WTC11 (cell line): Measurements from ENCODE around the gene ROBO1. TPM values are rescaled to one million over a fixed set of nuclear protein-coding genes. Genes with fewer than 3 reads are reported as not detected.

Source experiments
- ATAC-seq: fragments of 200-7000 bp; cut with Tn5 transposase; 2 replicates; pipeline ENCODE4 v1.10.0; 2021; ENCODE audit warnings: mild to moderate bottlenecking, moderate library complexity
- CTCF ChIA-PET: fragments of 300-600 bp; sonication (Branson Sonifier 250); formaldehyde crosslinking; loops from one replicate; lab custom pipeline; 2021; ENCODE audit warnings: antibody characterized with exemption; lab: Charles Lee
- POLR2A ChIA-PET: fragments of 350-600 bp; sonication (Branson Sonifier 250); formaldehyde crosslinking; loops from one replicate; lab custom pipeline; 2021; ENCODE audit warnings: antibody characterized with exemption; lab: Charles Lee
- DNase-seq: peaks from one replicate; pipeline ENCODE4 v3.0.0; 2021; ENCODE audit warnings: low spot score
- H3K27ac Mint-ChIP-seq: 2 replicates; pipeline ENCODE4 v1.8.0; 2021; ENCODE audit warnings: mixed read lengths
- H3K27me3 Mint-ChIP-seq: 2 replicates; pipeline ENCODE4 v1.8.0; 2021; ENCODE audit warnings: low read depth, mild to moderate bottlenecking, moderate library complexity, mixed read lengths
- H3K36me3 Mint-ChIP-seq: 2 replicates; pipeline ENCODE4 v1.8.0; 2021; ENCODE audit warnings: mixed read lengths
- H3K4me1 Mint-ChIP-seq: 2 replicates; pipeline ENCODE4 v1.8.0; 2022; ENCODE audit warnings: mixed read lengths
- H3K4me3 Mint-ChIP-seq: 2 replicates; pipeline ENCODE4 v1.8.0; 2021; ENCODE audit warnings: mild to moderate bottlenecking, moderate library complexity, mixed read lengths
- H3K9me3 Mint-ChIP-seq: 2 replicates; pipeline ENCODE4 v1.8.0; 2021; ENCODE audit warnings: mixed read lengths
- EMX1 ChIP-seq: fragments of 250-450 bp; sonication (Bioruptor Pico); IDR thresholded peaks from 2 replicates; pipeline ENCODE4 v1.8.0; 2021; ENCODE audit warnings: mild to moderate bottlenecking
- MYBL2 ChIP-seq: sonication (generic); formaldehyde crosslinking; IDR thresholded peaks from 2 replicates; pipeline ENCODE4 v1.8.1; 2023; ENCODE audit warnings: mild to moderate bottlenecking, moderate library complexity, missing genetic modification reagents
- NR3C1 ChIP-seq: sonication (generic); formaldehyde crosslinking; conservative IDR thresholded peaks from 2 replicates; pipeline ENCODE4 v1.8.1; 2023; ENCODE audit warnings: low read depth, mild to moderate bottlenecking, missing genetic modification reagents
- OVOL2 ChIP-seq: fragments of 250-450 bp; sonication (Bioruptor Pico); IDR thresholded peaks from 2 replicates; pipeline ENCODE4 v1.9.0; 2021; ENCODE audit warnings: mild to moderate bottlenecking, borderline replicate concordance
- RELA ChIP-seq: sonication (generic); formaldehyde crosslinking; IDR thresholded peaks from 2 replicates; pipeline ENCODE4 v1.8.1; 2022; ENCODE audit warnings: missing genetic modification reagents, mild to moderate bottlenecking, borderline replicate concordance
- RORB ChIP-seq: fragments of 250-450 bp; sonication (Bioruptor Pico); IDR thresholded peaks from 2 replicates; pipeline ENCODE4 v1.9.0; 2021; ENCODE audit warnings: mild to moderate bottlenecking
- TP53 ChIP-seq: sonication (generic); formaldehyde crosslinking; IDR thresholded peaks from 2 replicates; pipeline ENCODE4 v1.8.1; 2023; ENCODE audit warnings: mild to moderate bottlenecking, missing genetic modification reagents
- ZBTB21 ChIP-seq: sonication (generic); formaldehyde crosslinking; IDR thresholded peaks from 2 replicates; pipeline ENCODE4 v1.8.1; 2023; ENCODE audit warnings: mild to moderate bottlenecking, missing genetic modification reagents, borderline replicate concordance
- ZNF138 ChIP-seq: sonication (generic); formaldehyde crosslinking; conservative IDR thresholded peaks from 2 replicates; pipeline ENCODE4 v1.8.1; 2022; ENCODE audit warnings: mild to moderate bottlenecking, moderate library complexity, missing genetic modification reagents
- ZNF396 ChIP-seq: fragments of 250-450 bp; sonication (Bioruptor Pico); IDR thresholded peaks from 2 replicates; pipeline ENCODE4 v1.8.0; 2021; ENCODE audit warnings: mild to moderate bottlenecking, moderate library complexity, borderline replicate concordance
- ZNF416 ChIP-seq: fragments of 250-450 bp; sonication (Bioruptor Pico); IDR thresholded peaks from 2 replicates; pipeline ENCODE4 v1.9.0; 2021; ENCODE audit warnings: mild to moderate bottlenecking, inconsistent platforms
- ZNF671 ChIP-seq: fragments of 250-450 bp; sonication (Bioruptor Pico); IDR thresholded peaks from 2 replicates; pipeline ENCODE4 v1.8.0; 2021; ENCODE audit warnings: mild to moderate bottlenecking
- total RNA-seq: library from RNA; stranded (reverse); gene quantifications from 3 replicates; pipeline ENCODE4 v1.2.3, GENCODE V29; 2021
- TF ChIP-seq, protein P1 (sequence below): sonication (generic); formaldehyde crosslinking; IDR thresholded peaks from 2 replicates; pipeline ENCODE4 v1.8.0; 2023; ENCODE audit warnings: missing genetic modification reagents, mild to moderate bottlenecking, borderline replicate concordance
- TF ChIP-seq, protein P2 (sequence below): sonication (generic); formaldehyde crosslinking; IDR thresholded peaks from 2 replicates; pipeline ENCODE4 v1.8.0; 2023; ENCODE audit warnings: missing genetic modification reagents
- TF ChIP-seq, protein P3 (sequence below): sonication (generic); formaldehyde crosslinking; IDR thresholded peaks from 2 replicates; pipeline ENCODE4 v1.8.1; 2022; ENCODE audit warnings: low read depth, mild to moderate bottlenecking, moderate library complexity, missing genetic modification reagents, borderline replicate concordance
- TF ChIP-seq, protein P4 (sequence below): sonication (generic); formaldehyde crosslinking; conservative IDR thresholded peaks from 2 replicates; pipeline ENCODE4 v1.8.1; 2023; ENCODE audit warnings: mild to moderate bottlenecking, low read depth, missing genetic modification reagents, moderate library complexity

Gene ROBO1
- total RNA-seq, 1 experiment from 2014 or later = 90.9 TPM

DNA sequence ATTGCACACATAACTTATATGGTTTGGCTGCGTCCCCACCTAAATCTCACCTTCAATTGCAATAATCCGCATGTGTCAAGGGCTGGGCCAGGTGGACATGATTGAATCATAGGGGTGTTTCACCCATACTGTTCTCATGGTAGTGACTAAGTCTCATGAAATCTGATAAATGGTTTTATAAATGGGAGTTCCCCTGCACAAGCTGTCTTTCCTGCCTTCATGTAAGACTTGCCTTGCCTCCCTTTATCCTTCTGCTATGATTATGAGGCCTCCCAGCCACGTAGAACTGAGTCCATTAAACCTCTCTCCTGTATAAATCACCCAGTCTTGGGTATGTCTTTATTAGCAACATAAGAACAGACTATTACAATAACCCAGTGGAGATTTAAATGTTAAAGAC, 653.9 kb downstream of the ROBO1 start (continued):
- TF ChIP-seq, protein P1, sequence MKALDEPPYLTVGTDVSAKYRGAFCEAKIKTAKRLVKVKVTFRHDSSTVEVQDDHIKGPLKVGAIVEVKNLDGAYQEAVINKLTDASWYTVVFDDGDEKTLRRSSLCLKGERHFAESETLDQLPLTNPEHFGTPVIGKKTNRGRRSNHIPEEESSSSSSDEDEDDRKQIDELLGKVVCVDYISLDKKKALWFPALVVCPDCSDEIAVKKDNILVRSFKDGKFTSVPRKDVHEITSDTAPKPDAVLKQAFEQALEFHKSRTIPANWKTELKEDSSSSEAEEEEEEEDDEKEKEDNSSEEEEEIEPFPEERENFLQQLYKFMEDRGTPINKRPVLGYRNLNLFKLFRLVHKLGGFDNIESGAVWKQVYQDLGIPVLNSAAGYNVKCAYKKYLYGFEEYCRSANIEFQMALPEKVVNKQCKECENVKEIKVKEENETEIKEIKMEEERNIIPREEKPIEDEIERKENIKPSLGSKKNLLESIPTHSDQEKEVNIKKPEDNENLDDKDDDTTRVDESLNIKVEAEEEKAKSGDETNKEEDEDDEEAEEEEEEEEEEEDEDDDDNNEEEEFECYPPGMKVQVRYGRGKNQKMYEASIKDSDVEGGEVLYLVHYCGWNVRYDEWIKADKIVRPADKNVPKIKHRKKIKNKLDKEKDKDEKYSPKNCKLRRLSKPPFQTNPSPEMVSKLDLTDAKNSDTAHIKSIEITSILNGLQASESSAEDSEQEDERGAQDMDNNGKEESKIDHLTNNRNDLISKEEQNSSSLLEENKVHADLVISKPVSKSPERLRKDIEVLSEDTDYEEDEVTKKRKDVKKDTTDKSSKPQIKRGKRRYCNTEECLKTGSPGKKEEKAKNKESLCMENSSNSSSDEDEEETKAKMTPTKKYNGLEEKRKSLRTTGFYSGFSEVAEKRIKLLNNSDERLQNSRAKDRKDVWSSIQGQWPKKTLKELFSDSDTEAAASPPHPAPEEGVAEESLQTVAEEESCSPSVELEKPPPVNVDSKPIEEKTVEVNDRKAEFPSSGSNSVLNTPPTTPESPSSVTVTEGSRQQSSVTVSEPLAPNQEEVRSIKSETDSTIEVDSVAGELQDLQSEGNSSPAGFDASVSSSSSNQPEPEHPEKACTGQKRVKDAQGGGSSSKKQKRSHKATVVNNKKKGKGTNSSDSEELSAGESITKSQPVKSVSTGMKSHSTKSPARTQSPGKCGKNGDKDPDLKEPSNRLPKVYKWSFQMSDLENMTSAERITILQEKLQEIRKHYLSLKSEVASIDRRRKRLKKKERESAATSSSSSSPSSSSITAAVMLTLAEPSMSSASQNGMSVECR (CRISPR knock-in tag) = no peak
- TF ChIP-seq EMX1 (CRISPR knock-in tag) (no peak), RORB (CRISPR knock-in tag) (no peak), ZBTB21 (no peak)
- TF ChIP-seq, protein P2, sequence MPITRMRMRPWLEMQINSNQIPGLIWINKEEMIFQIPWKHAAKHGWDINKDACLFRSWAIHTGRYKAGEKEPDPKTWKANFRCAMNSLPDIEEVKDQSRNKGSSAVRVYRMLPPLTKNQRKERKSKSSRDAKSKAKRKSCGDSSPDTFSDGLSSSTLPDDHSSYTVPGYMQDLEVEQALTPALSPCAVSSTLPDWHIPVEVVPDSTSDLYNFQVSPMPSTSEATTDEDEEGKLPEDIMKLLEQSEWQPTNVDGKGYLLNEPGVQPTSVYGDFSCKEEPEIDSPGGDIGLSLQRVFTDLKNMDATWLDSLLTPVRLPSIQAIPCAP (CRISPR knock-in tag) = no peak

DNA sequence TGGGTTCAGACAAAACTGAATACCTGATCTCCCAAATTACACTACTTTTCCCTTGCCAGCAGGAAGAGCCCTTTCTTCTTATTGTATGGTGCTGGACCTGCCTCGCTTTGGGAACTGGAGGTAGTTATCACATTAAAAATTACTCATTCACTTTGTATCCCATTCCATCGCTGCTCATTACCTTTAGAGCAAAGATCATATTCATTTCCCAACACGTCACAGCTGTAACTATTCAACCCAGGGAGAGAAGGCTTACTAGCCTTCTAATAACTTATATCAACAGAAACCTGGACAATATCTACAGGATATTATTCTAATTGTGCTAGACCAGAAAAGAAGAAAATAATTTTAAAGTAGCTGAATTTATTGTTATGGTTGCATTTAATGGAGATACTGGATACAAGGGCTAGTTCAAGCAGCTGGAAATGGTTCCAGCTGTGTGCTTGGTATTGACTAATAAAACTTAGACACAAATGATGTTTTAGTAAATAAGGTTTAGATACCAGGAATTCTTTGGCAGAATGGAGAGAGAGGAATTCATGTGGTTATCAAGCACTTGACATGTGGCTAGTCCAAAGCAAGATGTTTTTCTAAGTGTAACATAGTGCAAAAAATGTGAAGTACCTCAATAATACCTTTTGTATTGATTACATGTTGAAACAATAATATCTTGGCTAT, 656.3 kb downstream of the ROBO1 start:
- ChIA-PET POLR2A (interaction anchor here (0.6 kb wide), 1 partner anchor 25 kb away, joined by 3 read pairs; no protein-coding TSS in a partner anchor), CTCF (no interaction called here)
- DNase-seq (no peak), ATAC-seq (no peak)
- H3K27ac Mint-ChIP-seq = no peak overlapping the region
- H3K4me3 Mint-ChIP-seq = no peak overlapping the region
- TF ChIP-seq ZNF138 (CRISPR knock-in tag) (no peak), RELA (CRISPR knock-in tag) (no peak), ZNF416 (CRISPR knock-in tag) (no peak), OVOL2 (no peak), MYBL2 (CRISPR knock-in tag) (no peak), ZNF671 (CRISPR knock-in tag) (no peak)
- TF ChIP-seq, protein P3, sequence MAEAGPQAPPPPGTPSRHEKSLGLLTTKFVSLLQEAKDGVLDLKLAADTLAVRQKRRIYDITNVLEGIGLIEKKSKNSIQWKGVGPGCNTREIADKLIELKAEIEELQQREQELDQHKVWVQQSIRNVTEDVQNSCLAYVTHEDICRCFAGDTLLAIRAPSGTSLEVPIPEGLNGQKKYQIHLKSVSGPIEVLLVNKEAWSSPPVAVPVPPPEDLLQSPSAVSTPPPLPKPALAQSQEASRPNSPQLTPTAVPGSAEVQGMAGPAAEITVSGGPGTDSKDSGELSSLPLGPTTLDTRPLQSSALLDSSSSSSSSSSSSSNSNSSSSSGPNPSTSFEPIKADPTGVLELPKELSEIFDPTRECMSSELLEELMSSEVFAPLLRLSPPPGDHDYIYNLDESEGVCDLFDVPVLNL (CRISPR knock-in tag) = no peak
- no peaks in the 10 kb centered on the region for H3K36me3 Mint-ChIP-seq
- no peaks in the 10 kb centered on the region for H3K27me3 Mint-ChIP-seq
- peaks cover 22% of the 10 kb centered on the region for H3K4me1 Mint-ChIP-seq
- H3K9me3 Mint-ChIP-seq = peaks cover 3% of the 10 kb centered on the region; the same call in 1 of the 2 replicates

DNA sequence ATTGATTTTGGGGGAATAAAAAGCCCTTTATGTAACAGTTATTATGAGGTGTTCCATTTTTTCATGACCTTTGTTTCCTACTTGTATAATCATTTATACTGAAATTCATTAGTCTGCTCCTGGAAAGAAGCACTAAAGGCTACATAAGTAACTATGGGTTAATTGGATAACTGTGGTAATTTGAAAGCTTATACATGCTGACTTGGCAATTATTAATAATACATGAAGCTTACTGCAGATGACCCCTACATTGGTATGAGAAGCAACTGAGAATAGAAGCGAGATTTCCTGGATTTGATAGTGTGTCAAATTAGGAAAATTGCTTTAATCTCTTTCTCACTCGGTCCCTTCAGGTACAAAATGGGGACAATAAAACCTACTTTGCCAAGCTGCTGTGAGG, 658.0 kb downstream of the ROBO1 start:
- Mint-ChIP-seq H3K4me1 (peaks cover 22% of the 10 kb centered on the region), H3K4me3 (no peak overlapping the region), H3K9me3 (peaks cover 3% of the 10 kb centered on the region; the same call in 1 of the 2 replicates), H3K27ac (no peak overlapping the region), H3K36me3 (no peaks in the 10 kb centered on the region)
- POLR2A ChIA-PET = no interaction called here
- ATAC-seq = no peak
- TF ChIP-seq, protein P4, sequence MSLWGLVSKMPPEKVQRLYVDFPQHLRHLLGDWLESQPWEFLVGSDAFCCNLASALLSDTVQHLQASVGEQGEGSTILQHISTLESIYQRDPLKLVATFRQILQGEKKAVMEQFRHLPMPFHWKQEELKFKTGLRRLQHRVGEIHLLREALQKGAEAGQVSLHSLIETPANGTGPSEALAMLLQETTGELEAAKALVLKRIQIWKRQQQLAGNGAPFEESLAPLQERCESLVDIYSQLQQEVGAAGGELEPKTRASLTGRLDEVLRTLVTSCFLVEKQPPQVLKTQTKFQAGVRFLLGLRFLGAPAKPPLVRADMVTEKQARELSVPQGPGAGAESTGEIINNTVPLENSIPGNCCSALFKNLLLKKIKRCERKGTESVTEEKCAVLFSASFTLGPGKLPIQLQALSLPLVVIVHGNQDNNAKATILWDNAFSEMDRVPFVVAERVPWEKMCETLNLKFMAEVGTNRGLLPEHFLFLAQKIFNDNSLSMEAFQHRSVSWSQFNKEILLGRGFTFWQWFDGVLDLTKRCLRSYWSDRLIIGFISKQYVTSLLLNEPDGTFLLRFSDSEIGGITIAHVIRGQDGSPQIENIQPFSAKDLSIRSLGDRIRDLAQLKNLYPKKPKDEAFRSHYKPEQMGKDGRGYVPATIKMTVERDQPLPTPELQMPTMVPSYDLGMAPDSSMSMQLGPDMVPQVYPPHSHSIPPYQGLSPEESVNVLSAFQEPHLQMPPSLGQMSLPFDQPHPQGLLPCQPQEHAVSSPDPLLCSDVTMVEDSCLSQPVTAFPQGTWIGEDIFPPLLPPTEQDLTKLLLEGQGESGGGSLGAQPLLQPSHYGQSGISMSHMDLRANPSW = no peak
- TF ChIP-seq ZNF671 (CRISPR knock-in tag) (no peak), TP53 (CRISPR knock-in tag) (no peak), NR3C1 (CRISPR knock-in tag) (no peak), ZNF396 (CRISPR knock-in tag) (no peak)
- TF ChIP-seq, protein P2 (CRISPR knock-in tag) = no peak
- TF ChIP-seq, all 79 proteins: peak for 0
- DNase-seq = no peak
- CTCF ChIA-PET = interaction anchor here (0.5 kb wide), 1 partner anchor 130 kb away, joined by 3 read pairs; no protein-coding TSS in a partner anchor
- H3K27me3 Mint-ChIP-seq = no peaks in the 10 kb centered on the region
